Measurements from ENCODE around the gene RPS19. TPM values are rescaled to one million over a fixed set of nuclear protein-coding genes. Genes with fewer than 3 reads are reported as not detected.

RPS19 gene
- total RNA-seq, 4 donors from 2014 or later, result 673 to 1,241 (median 970) TPM

GRCh38 chr19:41905273-41906002 lies 45.4 kb downstream of the RPS19 start:
- WGBS, 2 donors (ENCODE audit: low coverage in 1 of 2), result 93% methylated on average over 9 to 14 of the region's 24 CpGs
- no peak overlapping the region for H3K4me3 ChIP-seq
- peaks cover 21% of the 10 kb centered on the region for H3K27me3 ChIP-seq
- no peaks in the 10 kb centered on the region for H3K9me3 ChIP-seq
- peaks cover 0 to 80% of the 10 kb centered on the region in 2 donors for H3K36me3 ChIP-seq
- TF ChIP-seq EP300 (IDR thresholded peaks at IDR 0.05) (no peak), CTCF (IDR thresholded peaks at IDR 0.05) (no peak), POLR2AphosphoS5 (IDR thresholded peaks at IDR 0.05) (no peak), POLR2A (IDR thresholded peaks at IDR 0.05) (no peak)
- ATAC-seq, result no peak
- H3K4me1 ChIP-seq, result no peaks in the 10 kb centered on the region
- H3K27ac ChIP-seq, result no peak overlapping the region

- no peak for TF ChIP-seq EP300 (IDR thresholded peaks at IDR 0.05)
- no peak for TF ChIP-seq POLR2A (IDR thresholded peaks at IDR 0.05)
- no peak for TF ChIP-seq POLR2AphosphoS5 (IDR thresholded peaks at IDR 0.05)
- TF ChIP-seq CTCF (IDR thresholded peaks at IDR 0.05), result no peak
- WGBS, 2 donors (ENCODE audit: low coverage in 1 of 2), result 71% methylated on average over 1 of the region's 9 CpGs; no CpG with 5 or more reads in 1 of the 2 donors
- ATAC-seq, result no peak
- H3K36me3 ChIP-seq, result peaks cover 0 to 72% of the 10 kb centered on the region in 2 donors
- H3K4me3 ChIP-seq, result no peak overlapping the region
- no peaks in the 10 kb centered on the region for H3K4me1 ChIP-seq
- H3K9me3 ChIP-seq, result no peaks in the 10 kb centered on the region
- H3K27me3 ChIP-seq, result peaks cover 28% of the 10 kb centered on the region
- H3K27ac ChIP-seq, result no peak overlapping the region
Measured at GRCh38 chr19:41906271-41906670, 46.2 kb downstream of the RPS19 start.

DNA sequence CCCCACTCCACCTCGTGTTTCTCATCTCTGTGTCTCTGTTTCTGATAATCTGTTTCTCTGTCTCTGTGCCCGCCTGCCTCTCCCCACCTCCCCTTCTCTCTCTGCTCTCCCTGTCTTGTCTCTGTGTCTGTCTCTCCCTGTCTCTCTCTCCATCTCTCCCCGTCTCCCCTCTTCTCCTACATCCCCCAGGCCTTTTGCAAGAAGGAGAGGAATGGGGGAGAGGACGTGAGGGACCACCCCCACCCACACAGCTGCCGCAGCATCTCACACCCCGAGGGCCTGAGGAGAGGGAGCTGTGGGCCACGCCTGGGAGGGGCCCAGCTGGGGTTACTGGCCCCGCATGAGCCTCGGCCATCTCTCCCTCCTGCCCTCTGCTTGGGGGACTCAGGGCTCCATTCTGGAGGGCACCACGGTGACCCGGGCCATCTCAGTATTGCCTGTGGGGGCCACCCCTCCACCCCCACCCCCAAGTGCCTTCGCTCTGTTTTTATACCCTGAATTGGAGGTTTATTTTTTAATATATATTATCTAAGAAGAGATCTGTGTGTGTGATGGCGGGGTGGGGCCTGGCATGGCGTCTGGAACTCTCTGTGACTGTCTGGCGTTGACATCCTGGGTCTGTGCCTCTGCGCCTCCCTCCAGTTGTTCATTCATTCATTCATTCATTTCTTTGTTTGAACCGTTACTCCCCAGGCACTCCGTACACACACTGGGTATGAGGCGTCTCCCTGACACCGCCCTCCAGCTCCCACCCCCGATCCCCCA lies 47.0 kb downstream of the RPS19 start:
- Histone ChIP-seq H3K27ac (no peak overlapping the region), H3K4me1 (no peaks in the 10 kb centered on the region), H3K9me3 (no peaks in the 10 kb centered on the region), H3K36me3 (peaks cover 0 to 63% of the 10 kb centered on the region in 2 donors), H3K4me3 (no peak overlapping the region), H3K27me3 (peaks cover 36% of the 10 kb centered on the region)
- WGBS, 2 donors (ENCODE audit: low coverage in 1 of 2), result 76 to 79% methylated on average over 4 to 11 of the region's 21 CpGs
- ATAC-seq, result no peak
- TF ChIP-seq POLR2A (IDR thresholded peaks at IDR 0.05) (no peak), CTCF (IDR thresholded peaks at IDR 0.05) (no peak), EP300 (IDR thresholded peaks at IDR 0.05) (no peak), POLR2AphosphoS5 (IDR thresholded peaks at IDR 0.05) (no peak)

DNA sequence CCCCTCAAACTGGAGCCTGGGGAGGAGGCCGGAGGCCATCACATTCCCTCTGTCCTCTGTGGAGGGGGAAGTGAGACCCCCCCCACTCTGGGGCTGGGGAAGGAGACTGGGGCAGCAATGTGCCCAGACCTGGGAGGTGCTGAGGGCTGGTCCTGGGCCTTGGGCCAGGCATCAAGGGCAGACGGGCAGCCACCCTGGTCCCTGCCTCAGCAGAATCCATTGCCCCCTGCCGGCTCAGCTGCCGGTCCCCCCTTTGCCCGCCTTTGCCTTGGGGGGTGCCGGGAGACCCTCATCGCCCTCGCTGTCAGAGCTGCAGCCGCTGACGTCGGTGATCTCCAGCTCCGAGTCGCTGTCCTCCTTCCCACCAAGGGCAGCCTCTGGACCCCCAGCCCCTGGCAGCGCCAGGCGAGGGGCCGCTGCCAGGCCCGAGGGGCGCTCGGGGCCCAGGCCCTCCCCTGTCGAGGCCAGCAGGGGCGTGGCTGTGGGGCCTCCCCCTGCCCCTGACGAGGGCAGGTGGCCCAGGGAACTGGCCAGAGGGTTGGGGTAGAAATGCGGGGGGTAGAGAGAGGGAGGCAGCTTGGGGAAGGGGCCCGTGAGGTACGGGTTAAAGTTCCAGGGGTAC lies 48.0 kb downstream of the RPS19 start:
- Histone ChIP-seq H3K4me1 (peaks cover 0 to 8% (median 3%) of the 10 kb centered on the region in 3 donors), H3K4me3 (no peak overlapping the region), H3K27me3 (peaks cover 46% of the 10 kb centered on the region), H3K9me3 (no peaks in the 10 kb centered on the region), H3K27ac (no peak overlapping the region), H3K36me3 (peaks cover 0 to 53% of the 10 kb centered on the region in 2 donors)
- no CpG with 5 or more reads among the region's 25 CpGs for WGBS, 2 donors (ENCODE audit: low coverage in 1 of 2)
- no peak for TF ChIP-seq CTCF (IDR thresholded peaks at IDR 0.05)
- TF ChIP-seq EP300 (IDR thresholded peaks at IDR 0.05), result no peak
- TF ChIP-seq POLR2AphosphoS5 (IDR thresholded peaks at IDR 0.05), result no peak
- TF ChIP-seq POLR2A (IDR thresholded peaks at IDR 0.05), result no peak
- no peak for ATAC-seq
